GM12878 (cell line): Measurements from ENCODE around the gene STK4.

Experiments used
- CTCF ChIP-seq, 3 experiments: IDR thresholded peaks in 2 of 3; conservative IDR thresholded peaks in 1 of 3; 2 replicates each; pipeline ENCODE4 v1.5.1; 2011; ENCODE audit warnings: low read depth in 3 of 3, low read length in 3 of 3, mild to moderate bottlenecking in 3 of 3, control low read depth in 2 of 3, moderate library complexity in 2 of 3, inconsistent platforms in 1 of 3, mixed read lengths in 1 of 3; ENCODE audit not compliant: control insufficient read depth in 2 of 3, insufficient read depth in 1 of 3; ENCODE audit errors: extremely low read depth in 1 of 3
- EZH2 ChIP-seq: IDR thresholded peaks from 2 replicates; pipeline ENCODE4 v1.6.1; 2012; ENCODE audit warnings: low read depth, mild to moderate bottlenecking, control low read depth, inconsistent platforms, low read length, borderline replicate concordance; ENCODE audit not compliant: control insufficient read depth

GRCh38 chr20:44932916-44933315 lies 33.4 kb upstream of the STK4 start:
- TF ChIP-seq EZH2, result no peak
- no peak for TF ChIP-seq CTCF (IDR thresholded peaks at IDR 0.05 in 2 of 3, conservative IDR thresholded peaks at IDR 0.05 in 1 of 3; ENCODE audit: control insufficient read depth in 2 of 3, extremely low read depth in 1 of 3, insufficient read depth in 1 of 3, low read depth in 3 of 3, low read length in 3 of 3)
